DOHH2 (cell line): ENCODE data around the gene TEX9.

Source experiments
- EZH2phosphoT487 ChIP-seq: fragments of 200-600 bp; sonication (generic); IDR thresholded peaks from 2 replicates; pipeline ENCODE4 v1.6.1; 2017; ENCODE audit warnings: borderline replicate concordance, mild to moderate bottlenecking, antibody characterized with exemption, low read length, moderate library complexity, mixed read lengths
- TF ChIP-seq, protein P1 (sequence below): fragments of 200-600 bp; sonication (generic); IDR thresholded peaks from one replicate; pipeline ENCODE4 v1.5.1; 2014; ENCODE audit warnings: antibody characterized with exemption, mild to moderate bottlenecking, low read depth, low read length; ENCODE audit not compliant: poor library complexity, severe bottlenecking

DNA sequence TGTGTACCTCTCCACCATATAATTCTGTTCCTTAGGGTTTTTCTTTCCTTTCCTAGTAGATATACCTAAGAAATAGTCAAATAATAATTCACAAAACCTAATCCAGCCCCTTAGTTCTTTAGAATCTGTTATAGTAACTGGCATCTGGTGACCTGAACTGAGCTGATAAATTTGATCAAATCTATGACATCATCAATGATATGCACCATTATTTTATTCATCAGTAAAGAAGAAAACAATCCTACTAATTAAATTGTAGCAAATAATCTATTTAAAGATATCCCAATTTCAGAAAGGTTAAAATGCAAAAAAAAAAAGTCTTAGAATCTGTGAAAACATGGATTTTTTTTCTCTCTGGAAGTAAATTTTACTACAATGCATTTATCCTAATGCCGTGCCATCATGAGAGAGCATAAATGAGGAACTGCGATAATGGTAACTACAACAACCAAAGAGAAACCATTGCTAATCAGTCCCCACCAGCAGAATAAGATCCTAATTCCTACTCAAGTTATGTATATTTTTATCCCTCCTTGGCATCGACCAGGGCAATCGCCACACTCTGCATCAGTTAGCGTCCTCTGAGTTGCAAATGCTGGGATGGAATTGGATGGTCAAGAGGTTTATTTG lies 106.3 kb downstream of the TEX9 start:
- TF ChIP-seq, protein P1, sequence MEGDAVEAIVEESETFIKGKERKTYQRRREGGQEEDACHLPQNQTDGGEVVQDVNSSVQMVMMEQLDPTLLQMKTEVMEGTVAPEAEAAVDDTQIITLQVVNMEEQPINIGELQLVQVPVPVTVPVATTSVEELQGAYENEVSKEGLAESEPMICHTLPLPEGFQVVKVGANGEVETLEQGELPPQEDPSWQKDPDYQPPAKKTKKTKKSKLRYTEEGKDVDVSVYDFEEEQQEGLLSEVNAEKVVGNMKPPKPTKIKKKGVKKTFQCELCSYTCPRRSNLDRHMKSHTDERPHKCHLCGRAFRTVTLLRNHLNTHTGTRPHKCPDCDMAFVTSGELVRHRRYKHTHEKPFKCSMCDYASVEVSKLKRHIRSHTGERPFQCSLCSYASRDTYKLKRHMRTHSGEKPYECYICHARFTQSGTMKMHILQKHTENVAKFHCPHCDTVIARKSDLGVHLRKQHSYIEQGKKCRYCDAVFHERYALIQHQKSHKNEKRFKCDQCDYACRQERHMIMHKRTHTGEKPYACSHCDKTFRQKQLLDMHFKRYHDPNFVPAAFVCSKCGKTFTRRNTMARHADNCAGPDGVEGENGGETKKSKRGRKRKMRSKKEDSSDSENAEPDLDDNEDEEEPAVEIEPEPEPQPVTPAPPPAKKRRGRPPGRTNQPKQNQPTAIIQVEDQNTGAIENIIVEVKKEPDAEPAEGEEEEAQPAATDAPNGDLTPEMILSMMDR = no peak
- no peak for TF ChIP-seq EZH2phosphoT487
